ENCODE results near the gene HPS1.

GRCh38 chr10:98368644-98369043, 78.1 kb downstream of the HPS1 start:
- TF ChIP-seq CTCF (IDR thresholded peaks at IDR 0.05) (no peak), POLR2A (IDR thresholded peaks at IDR 0.05) (no peak)
